Loucy (cell line): Measurements from ENCODE around the gene PPP1R9B.

Experiments used
- CTCF ChIP-seq: fragments of 200-600 bp; sonication (generic); conservative IDR thresholded peaks from 2 replicates; pipeline ENCODE4 v1.5.1; 2014; ENCODE audit warnings: mild to moderate bottlenecking, antibody characterized with exemption, low read length
- EZH2phosphoT487 ChIP-seq: fragments of 200-600 bp; IDR thresholded peaks from 2 replicates; pipeline ENCODE4 v1.6.1; 2018; ENCODE audit warnings: antibody characterized with exemption, mild to moderate bottlenecking, moderate library complexity, borderline replicate concordance

- TF ChIP-seq CTCF, result peak; percentile 83
- TF ChIP-seq EZH2phosphoT487, result no peak
These were observed 56.2 kb downstream of the PPP1R9B start for GRCh38 chr17:50094243-50094752.
